Loucy (cell line): ENCODE results near the gene SORCS1.

Source experiments
- EZH2phosphoT487 ChIP-seq: fragments of 200-600 bp; IDR thresholded peaks from 2 replicates; pipeline ENCODE4 v1.6.1; 2018; ENCODE audit warnings: antibody characterized with exemption, mild to moderate bottlenecking, moderate library complexity, borderline replicate concordance
- TF ChIP-seq, protein P1 (sequence below): fragments of 200-600 bp; sonication (generic); conservative IDR thresholded peaks from 2 replicates; pipeline ENCODE4 v1.5.1; 2014; ENCODE audit warnings: mild to moderate bottlenecking, antibody characterized with exemption, low read length

DNA sequence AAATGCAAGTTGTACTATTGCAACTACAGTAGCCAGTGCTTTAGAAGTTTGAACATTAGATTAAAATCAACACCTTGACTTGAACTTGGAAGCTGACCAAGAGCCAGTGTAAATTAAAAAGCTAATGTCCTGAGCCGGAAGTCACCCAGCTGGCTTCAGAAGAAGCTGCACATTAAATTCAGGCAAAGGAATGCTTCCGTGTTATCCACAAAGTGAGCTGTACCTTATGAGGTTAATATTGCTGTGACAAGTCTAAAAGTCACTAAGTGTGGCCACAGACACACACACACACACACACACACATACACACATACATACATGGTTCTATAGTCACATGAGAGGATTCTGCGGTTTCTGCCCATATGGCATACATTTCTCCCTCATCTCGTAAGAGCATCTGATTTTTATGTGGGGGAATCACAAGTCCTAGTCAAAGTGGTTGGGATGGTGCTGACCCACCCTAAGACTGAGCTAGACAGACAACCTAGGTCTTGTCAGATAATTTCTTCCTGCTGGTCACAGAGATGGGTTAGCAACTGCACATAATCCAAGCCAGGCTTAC, 612.9 kb downstream of the SORCS1 start:
- TF ChIP-seq, protein P1, sequence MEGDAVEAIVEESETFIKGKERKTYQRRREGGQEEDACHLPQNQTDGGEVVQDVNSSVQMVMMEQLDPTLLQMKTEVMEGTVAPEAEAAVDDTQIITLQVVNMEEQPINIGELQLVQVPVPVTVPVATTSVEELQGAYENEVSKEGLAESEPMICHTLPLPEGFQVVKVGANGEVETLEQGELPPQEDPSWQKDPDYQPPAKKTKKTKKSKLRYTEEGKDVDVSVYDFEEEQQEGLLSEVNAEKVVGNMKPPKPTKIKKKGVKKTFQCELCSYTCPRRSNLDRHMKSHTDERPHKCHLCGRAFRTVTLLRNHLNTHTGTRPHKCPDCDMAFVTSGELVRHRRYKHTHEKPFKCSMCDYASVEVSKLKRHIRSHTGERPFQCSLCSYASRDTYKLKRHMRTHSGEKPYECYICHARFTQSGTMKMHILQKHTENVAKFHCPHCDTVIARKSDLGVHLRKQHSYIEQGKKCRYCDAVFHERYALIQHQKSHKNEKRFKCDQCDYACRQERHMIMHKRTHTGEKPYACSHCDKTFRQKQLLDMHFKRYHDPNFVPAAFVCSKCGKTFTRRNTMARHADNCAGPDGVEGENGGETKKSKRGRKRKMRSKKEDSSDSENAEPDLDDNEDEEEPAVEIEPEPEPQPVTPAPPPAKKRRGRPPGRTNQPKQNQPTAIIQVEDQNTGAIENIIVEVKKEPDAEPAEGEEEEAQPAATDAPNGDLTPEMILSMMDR = no peak
- TF ChIP-seq EZH2phosphoT487 = no peak
